GM19193 (cell line): ENCODE data around the gene OXCT1.

Experiments
- POLR2A ChIP-seq: IDR thresholded peaks from 4 replicates; pipeline ENCODE4 v1.6.1; 2011; ENCODE audit not compliant: insufficient read depth, insufficient read length; ENCODE audit errors: extremely low read depth

Gene OXCT1

GRCh38 chr5:41844502-41844901 is 25.7 kb downstream of the OXCT1 start:
- no peak for TF ChIP-seq POLR2A

- no peak for TF ChIP-seq POLR2A
Measured at GRCh38 chr5:41843456-41844370, 26.5 kb downstream of the OXCT1 start.

DNA sequence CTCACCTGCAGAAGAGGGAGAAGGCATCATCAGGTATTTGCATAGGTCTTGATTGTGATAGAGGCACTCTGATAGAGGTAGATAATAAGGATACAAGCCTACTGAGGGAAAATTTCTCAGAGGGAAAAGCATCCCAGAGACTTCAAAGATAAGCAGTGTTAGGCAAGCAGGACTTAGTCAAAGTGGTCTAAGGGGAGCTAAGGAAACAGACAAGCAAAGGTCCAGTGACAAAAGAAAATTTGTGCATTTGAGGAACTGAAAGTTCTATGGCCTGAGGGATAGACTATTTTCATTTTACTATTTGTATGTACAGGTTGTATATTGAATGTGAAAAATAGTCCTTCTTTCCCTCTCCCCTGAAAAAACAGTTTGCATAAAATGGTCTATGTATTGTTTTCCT is 27.4 kb downstream of the OXCT1 start:
- TF ChIP-seq POLR2A: no peak

- no peak for TF ChIP-seq POLR2A
Measured at GRCh38 chr5:41841325-41841724, 28.9 kb downstream of the OXCT1 start.

DNA sequence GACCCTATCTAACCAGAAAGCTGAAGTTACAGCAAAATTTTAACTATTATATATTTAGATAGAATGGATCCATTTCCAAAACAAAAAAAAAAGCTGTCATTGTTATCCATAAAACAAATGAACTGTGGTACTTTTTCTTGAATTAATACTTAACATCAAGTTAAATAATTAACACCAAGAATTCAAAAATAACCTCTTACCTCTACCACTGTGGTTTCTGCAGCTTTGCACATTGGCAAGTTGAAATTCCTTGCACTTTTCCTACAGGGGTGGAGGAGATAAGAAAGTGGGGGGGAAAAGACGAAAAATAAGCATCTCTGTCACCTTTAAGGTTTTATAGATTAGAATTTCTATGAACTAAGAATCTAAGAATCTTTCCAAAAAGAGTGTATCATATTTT is 30.0 kb downstream of the OXCT1 start:
- TF ChIP-seq POLR2A: no peak

DNA sequence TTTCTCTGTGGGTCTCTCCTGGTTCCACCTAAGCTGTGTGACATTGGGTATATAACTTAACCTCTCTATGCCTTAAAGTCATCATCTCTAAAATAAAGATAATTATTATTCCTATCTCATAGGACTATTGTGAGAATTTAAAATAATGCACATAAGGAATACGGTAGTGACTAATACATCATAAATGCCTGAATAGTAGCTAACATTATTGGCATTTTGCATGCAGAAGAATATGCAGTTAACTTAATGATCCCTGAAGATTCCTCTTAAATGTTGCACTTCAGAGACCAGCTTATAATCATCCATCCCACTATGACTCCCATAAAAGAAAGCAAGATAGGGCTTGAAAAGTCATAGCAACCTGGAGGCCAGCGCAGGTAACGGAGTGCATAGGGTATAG is 32.4 kb downstream of the OXCT1 start:
- TF ChIP-seq POLR2A: no peak

- TF ChIP-seq POLR2A: no peak
Measured at GRCh38 chr5:41835645-41836044, 34.6 kb downstream of the OXCT1 start.

- no peak for TF ChIP-seq POLR2A
Measured at GRCh38 chr5:41834506-41834905, 35.7 kb downstream of the OXCT1 start.

GRCh38 chr5:41832430-41832829 is 37.8 kb downstream of the OXCT1 start:
- no peak for TF ChIP-seq POLR2A

- no peak for TF ChIP-seq POLR2A
Measured at GRCh38 chr5:41831155-41831554, 39.1 kb downstream of the OXCT1 start.

- TF ChIP-seq POLR2A: no peak
Measured at GRCh38 chr5:41827792-41828191, 42.4 kb downstream of the OXCT1 start.

DNA sequence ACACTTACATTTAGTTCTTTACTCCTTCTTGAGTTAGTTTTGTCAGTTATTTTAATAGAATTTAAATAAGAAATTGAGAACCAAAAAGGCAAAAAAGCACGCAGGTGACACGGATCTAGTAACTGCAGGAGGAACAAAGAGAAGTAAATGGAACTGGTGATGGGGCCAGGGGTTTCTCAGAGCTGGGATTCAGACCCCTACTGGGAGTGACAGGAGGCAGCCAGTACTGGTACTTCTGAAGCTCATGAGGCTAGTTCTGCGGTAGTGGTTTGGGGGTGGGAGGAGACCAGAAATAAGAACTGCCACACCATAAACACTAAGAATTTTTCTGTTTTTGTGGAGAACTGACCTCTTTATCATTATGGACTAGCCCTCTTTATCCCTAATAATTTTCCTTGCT is 48.2 kb downstream of the OXCT1 start:
- TF ChIP-seq POLR2A: no peak

DNA sequence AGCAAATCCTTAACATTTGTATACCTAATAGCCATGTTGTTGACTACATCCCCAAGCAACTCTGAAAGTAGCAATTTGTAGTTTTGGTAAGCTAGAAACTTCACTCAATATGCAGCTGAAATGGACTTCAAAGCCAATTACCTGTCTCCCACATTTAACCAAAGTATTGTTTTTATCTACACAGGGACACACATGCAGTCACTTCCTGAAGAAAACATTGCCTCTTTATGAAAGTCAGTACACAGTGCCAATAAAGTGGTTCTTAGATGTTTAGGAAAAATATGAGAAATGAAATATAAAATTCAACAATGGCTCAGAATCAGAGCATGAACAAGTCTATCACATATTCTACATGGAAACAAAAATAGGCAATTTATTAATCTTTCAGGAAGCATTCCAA is 49.2 kb downstream of the OXCT1 start:
- no peak for TF ChIP-seq POLR2A

GRCh38 chr5:41820150-41820549 is 50.1 kb downstream of the OXCT1 start:
- no peak for TF ChIP-seq POLR2A

DNA sequence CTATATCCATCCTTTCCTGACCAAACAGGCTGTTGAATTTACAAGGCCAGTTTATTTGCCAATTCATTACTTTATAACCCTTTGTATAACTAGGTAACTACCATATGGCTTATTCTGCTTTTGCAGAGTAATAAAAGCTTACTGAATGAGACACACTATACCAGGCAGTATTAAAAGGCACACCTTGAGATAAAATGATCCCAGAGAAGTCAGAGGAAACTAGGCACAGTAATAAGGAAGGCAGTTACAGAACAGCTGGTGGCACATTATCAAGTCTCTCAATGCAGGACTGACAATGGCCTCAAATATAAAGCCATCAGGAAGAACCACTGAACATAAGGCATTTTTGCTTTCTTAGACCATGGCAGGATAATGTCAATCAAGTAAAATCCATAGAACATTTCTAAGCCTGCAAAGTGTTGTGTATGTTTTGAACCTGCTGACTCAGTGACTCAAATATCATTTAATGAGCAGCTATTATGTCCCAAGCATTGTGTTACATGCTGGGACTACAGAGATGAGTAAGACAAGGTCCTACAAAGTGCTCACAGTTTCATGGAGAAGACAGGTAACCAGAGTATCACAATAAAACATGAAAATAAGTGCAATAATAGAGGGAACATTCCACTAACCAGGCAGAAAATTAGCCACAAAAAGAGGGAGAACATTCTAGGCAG is 52.5 kb downstream of the OXCT1 start:
- TF ChIP-seq POLR2A: no peak

DNA sequence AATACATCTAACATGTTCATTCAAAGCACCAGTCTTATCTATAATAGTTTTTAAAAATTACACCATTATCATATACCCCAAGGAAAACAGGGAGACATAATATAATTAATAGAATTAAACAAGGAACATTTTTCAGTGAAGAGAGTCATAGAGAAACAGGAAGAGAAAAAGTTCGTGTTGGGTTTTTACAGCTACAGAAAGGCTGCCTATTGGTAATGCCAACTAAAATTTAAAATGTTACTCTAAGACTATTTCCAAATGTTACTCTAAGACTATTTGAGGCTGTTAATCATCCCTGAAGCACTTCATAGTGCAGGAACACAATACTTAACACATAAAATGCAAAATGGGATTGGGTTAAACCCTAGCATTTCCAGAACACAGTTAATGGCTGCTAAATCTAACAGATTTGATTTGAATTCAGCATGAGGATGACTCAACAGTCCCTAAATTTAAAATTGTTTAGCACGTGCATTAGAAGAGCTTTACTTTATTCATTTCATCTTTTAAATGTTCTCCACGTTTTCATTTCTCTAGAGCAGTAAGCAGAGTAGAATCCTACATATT is 54.5 kb downstream of the OXCT1 start:
- no peak for TF ChIP-seq POLR2A

DNA sequence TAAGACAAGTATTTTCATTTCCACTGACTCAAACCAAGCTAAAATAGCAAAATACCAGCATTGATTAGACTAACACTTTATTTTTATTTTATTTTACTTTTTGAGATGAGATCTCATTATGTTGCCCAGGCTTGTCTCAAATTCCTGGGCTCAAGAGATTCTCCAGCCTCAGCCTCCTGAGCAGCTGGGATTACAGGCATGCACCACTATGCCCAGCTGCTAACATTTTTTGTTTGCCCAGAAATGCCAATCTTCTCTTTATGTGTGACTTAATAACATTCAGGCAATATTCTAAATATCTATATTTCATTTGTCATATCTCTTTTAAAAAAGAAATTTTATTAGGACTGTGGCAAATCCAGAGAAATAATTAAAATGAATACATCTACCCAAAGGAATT is 55.0 kb downstream of the OXCT1 start:
- TF ChIP-seq POLR2A: no peak

- TF ChIP-seq POLR2A: no peak
Measured at GRCh38 chr5:41812156-41812555, 58.1 kb downstream of the OXCT1 start.
